ENCODE measurements around the gene ERC2. TPM values are rescaled to one million over a fixed set of nuclear protein-coding genes. Genes with fewer than 3 reads are reported as not detected.

Gene ERC2
- total and polyA plus RNA-seq, 11 donors = 0.16 to 3.8 (median 1.6) TPM

DNA sequence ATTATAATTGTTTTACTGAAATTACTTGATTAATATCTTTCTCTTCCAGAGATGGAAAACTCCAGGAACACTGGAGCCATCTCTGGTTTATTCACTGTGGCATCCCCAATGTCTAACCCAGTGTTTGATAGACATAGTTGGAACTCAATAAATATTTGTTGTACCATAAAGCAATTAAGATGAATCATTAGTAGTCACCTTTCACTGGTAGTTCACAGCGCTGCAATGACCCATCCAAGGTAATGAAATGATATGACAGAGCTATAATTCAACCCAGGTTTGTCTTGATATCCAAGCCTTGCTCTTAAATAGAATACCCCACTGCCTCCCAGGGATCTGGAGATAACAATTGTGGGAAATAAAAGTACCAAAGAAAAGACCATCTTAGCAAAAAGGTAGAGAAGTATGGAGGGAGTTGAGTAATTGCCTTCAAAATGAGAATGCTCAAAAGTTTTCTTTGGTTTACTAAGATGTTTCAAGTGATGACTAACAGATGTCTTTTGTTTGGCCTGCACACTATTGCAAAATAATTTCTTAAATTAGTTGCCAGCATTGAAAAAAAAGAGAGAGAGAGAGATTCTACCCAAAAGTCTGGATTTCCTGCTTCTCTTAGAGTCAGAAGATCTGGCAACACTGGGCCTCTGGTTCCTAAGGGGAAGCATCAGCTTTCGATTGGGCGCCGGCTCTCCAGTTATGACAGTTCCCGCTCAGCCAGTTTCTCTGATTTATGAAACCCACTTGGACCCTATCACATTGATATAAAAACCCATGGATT, 348.5 kb downstream of the ERC2 start:
- peak overlapping the region in 1 of 12 donors; percentile 46 for H3K27ac ChIP-seq
- intact Hi-C loops (cut with DNase I) = no loop called here
- no peaks in the 10 kb centered on the region for H3K4me1 ChIP-seq
- ATAC-seq = peak in 3 of 4 donors; percentile 39 to 79 (median 41)
- WGBS, 4 donors = 79 to 89% (median 85%) methylated on average over 5 of the region's 5 CpGs
- no peak overlapping the region for H3K4me3 ChIP-seq
- no peaks in the 10 kb centered on the region for H3K36me3 ChIP-seq
- no peaks in the 10 kb centered on the region for H3K27me3 ChIP-seq
- H3K9me3 ChIP-seq = peaks cover 0 to 12% (median 5%) of the 10 kb centered on the region in 12 donors
- peak in 4 of 5 donors; percentile 10 to 56 (median 47) for DNase-seq
- TF ChIP-seq POLR2A (IDR thresholded peaks at IDR 0.05) (no peak), CTCF (IDR thresholded peaks at IDR 0.05) (no peak)

DNA sequence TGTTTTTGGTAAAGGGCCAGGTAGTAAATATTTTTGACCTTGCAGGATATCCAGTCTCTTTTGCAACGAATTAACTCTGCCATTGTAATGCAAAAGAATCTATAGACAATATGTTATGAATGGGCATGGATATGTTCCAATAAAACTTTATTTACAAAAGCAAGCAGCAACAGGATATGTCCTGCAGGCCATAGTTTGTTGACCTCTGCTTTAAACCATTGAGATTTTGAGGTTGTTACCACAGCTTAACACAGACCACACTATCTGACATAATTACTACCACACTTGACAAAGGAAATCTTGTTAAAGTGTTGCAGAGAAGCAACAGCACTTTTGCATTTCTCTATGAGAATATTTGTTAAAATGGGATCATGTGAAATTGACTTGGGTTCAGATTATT, 349.3 kb downstream of the ERC2 start:
- intact Hi-C loops (cut with DNase I) = no loop called here

DNA sequence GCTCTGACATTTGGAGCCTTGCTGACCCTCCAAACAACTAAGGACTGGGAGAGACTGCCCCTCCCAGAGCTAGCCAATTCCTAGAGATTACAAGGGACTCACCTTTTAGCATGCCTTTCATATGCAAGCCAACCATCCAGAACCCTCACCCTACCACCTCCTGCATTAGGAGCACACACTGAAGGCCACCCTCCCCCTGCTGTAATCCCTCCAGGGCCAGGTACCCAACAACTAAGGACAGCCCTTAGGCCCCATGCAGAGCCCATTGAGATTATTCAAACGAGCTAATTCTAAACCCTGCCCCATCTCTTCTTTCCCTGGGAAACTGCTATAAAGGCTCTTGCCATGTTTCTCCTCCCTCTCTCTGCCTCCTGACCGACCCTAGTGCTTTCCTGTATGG, 352.6 kb downstream of the ERC2 start:
- Histone ChIP-seq H3K4me1 (no peaks in the 10 kb centered on the region), H3K27me3 (no peaks in the 10 kb centered on the region), H3K4me3 (no peak overlapping the region), H3K27ac (no peak overlapping the region), H3K9me3 (peaks cover 0 to 16% (median 5%) of the 10 kb centered on the region in 12 donors), H3K36me3 (no peaks in the 10 kb centered on the region)
- WGBS, 4 donors = 20 to 40% (median 28%) methylated on average over 2 of the region's 2 CpGs
- no peak for ATAC-seq
- TF ChIP-seq POLR2A (IDR thresholded peaks at IDR 0.05) (no peak), CTCF (IDR thresholded peaks at IDR 0.05) (no peak)
- DNase-seq = no peak
- intact Hi-C loops (cut with DNase I) = no loop called here

More for the DNA sequence above, 349.3 kb downstream of the ERC2 start:
- TF ChIP-seq POLR2A (IDR thresholded peaks at IDR 0.05) (no peak), CTCF (IDR thresholded peaks at IDR 0.05) (no peak)
- no peak overlapping the region for H3K27ac ChIP-seq
- H3K4me1 ChIP-seq = no peaks in the 10 kb centered on the region
- WGBS, 4 donors = 57 to 75% (median 65%) methylated on average over 1 of the region's 1 CpG
- DNase-seq (no peak), ATAC-seq (no peak)
- H3K9me3 ChIP-seq = peaks cover 0 to 16% (median 5%) of the 10 kb centered on the region in 12 donors
- H3K4me3 ChIP-seq = no peak overlapping the region
- H3K27me3 ChIP-seq = no peaks in the 10 kb centered on the region
- no peaks in the 10 kb centered on the region for H3K36me3 ChIP-seq

DNA sequence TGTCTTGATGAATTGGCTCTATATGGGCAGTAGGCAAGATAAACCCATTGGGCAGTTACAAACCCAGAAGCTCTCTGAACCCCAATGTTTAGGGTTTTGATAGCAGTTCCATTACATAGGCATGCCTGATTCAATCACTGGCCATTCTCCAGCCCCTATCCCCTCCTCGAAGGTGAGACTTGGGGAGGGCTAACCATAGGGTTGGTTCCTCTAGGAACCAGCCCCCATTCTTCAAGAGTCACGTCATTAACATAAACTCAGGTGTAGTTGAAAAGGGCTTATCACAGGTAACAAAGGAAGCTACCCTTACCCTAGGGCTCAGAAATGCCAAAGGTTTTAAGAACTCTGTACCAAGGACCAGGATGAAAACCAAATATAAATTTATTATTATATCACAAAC, 353.1 kb downstream of the ERC2 start:
- no peak for DNase-seq
- intact Hi-C loops (cut with DNase I) = no loop called here
- 70 to 82% (median 75%) methylated on average over 2 of the region's 2 CpGs for WGBS, 4 donors

More for the DNA sequence above, 353.1 kb downstream of the ERC2 start:
- Histone ChIP-seq H3K9me3 (peaks cover 0 to 16% (median 5%) of the 10 kb centered on the region in 12 donors), H3K4me3 (no peak overlapping the region), H3K27ac (no peak overlapping the region), H3K36me3 (no peaks in the 10 kb centered on the region), H3K4me1 (no peaks in the 10 kb centered on the region), H3K27me3 (no peaks in the 10 kb centered on the region)
- no peak for ATAC-seq
- no peak for TF ChIP-seq POLR2A (IDR thresholded peaks at IDR 0.05)

All from heart left ventricle (tissue), 16 donors.